ENCODE measurements around the gene PPM1M. TPM values are rescaled to one million over a fixed set of nuclear protein-coding genes. Genes with fewer than 3 reads are reported as not detected.

The PPM1M gene
- polyA plus RNA-seq, 3 donors from 2014 or later = 57.1 to 83.6 (median 66.8) TPM

DNA sequence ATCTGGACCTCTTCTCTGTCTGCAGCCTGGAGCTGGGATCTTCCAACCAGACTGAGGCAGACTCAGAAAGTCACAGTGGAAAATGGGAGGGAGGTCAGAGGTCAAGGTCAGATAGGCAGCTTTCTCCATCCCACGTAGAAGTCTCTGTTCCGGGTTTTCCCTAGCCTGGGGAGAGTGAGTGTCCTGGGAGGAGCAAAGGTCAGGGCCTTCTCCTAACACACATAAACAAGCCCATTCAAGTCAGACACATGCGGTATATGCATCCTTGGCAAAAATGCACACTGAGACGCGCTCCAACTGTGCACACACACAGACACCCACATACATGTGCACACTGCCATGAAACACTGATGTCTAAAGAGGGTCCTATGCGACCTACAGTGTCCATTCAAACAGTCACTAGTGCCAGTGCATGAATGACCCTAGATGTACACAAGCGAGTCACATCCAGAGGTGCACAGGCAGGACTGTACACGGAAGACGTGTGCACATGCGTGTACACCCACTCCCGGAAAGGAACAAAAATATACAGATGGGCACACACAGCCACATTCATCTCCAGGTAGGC is 7.3 kb upstream of the PPM1M start:
- no peaks in the 10 kb centered on the region for H3K9me3 Mint-ChIP-seq
- peak overlapping the region; percentile 90 to 97 (median 94) for H3K27ac Mint-ChIP-seq
- peaks cover 0 to 3% (median 0%) of the 10 kb centered on the region in 3 donors for H3K36me3 Mint-ChIP-seq
- DNase-seq = no peak
- H3K27me3 Mint-ChIP-seq (ENCODE audit: low read depth in 3 of 3) = peaks cover 0 to 8% (median 8%) of the 10 kb centered on the region in 3 donors
- H3K4me3 Mint-ChIP-seq = peak overlapping the region; percentile 94 to 100 (median 98)
- H3K4me1 Mint-ChIP-seq = peaks cover 65 to 83% of the 10 kb centered on the region in 2 donors

DNA sequence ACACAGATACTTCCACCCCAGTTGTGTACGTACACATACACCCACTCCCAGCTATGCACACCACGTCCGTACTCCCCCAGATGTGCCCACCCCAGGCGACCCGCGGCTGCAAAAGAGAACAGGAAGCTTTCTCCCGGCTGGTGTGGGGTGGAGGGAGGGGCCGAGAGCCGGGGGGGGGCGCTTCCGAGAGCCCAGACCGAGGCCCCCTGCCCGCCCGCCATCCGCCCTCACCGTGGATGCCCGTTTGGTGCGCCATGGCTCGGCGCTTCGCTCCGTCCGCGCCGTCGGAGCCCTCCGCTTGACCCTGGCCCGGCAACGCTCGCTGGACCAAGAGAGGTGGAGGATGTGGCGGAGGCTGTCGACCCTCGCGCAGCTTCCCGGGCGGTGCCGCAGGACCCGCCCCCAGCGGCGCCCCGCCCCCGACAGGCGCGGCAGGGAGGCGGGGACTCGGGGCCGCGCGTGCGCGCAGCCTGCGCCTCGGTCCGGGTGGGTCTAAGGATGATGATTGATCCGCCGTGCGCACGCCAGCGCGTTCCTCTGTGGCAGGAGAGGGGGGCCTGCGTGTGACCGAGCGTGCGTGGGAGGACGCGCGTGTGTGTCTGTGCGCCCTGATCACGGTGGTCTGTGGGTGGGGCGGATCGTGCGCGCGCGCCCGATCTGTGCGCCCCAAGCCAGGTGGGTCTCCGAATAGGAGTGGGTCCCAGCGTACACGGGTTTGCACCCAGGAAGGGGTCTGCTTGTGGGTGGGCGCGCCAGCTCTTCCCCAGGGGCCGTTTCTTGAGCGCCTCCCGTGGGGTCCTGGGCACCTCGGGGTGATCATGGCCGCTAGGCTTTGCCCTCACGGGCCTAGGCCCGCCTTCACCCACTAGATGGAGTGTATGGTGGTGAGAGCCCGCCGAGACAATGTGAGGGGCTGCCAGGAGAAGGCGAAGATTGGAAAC is 6.5 kb upstream of the PPM1M start, which contains the start of gene TWF2:
TSS of gene TWF2 (minus strand) at position 398 of the 941 bp plus-strand sequence. CDS start at position 256, 142 bp downstream.
- DNase-seq = peak; percentile 90 to 93 (median 92)
- peaks cover 0 to 3% (median 0%) of the 10 kb centered on the region in 3 donors for H3K36me3 Mint-ChIP-seq
- peak within 1 kb of the TSS; percentile 90 to 97 (median 95) for H3K27ac Mint-ChIP-seq
- peaks cover 0 to 8% (median 8%) of the 10 kb centered on the region in 3 donors for H3K27me3 Mint-ChIP-seq (ENCODE audit: low read depth in 3 of 3)
- peak within 1 kb of the TSS; percentile 94 to 100 (median 98) for H3K4me3 Mint-ChIP-seq
- H3K4me1 Mint-ChIP-seq = peaks cover 68 to 83% of the 10 kb centered on the region in 2 donors
- no peaks in the 10 kb centered on the region for H3K9me3 Mint-ChIP-seq

DNA sequence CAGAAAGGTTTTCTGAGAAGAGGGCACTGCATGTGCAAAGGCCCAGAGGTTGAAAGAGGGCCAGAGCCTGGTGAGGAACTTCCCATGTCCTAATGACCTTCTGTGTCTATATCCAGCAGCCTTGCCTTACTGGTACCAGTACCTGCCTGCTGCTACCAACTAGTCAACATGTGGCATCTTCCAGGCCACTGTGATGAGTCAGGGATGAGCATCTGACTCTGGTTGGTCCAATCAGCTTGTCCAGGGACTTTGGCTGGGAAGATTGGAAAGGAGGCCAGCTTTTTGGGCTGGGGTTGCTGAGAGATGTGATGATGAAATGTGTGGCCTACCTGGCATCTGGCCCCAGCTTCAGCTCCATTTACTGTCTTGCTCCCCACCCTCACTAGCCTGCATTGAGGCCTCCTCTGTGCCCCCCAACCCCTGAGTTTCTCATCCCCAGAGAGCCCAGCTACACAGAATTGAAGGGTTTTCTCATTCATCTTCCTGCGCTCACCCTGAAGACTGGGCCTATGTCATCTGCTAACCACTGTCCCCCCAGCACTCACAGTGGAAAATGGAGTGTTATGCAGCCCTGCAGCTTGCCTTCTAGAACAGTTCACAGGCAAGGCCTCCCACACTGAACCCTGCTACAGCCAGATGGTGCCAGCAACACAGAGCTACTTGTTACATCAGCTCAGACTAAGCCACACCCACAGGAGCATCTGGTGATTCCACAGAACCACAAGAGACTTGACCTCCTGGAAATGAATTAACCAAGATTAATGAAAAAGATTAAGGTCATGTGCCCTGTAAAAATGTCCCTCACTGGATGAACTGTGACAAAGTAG is 5.3 kb upstream of the PPM1M start:
- no peaks in the 10 kb centered on the region for H3K9me3 Mint-ChIP-seq
- H3K36me3 Mint-ChIP-seq = peaks cover 0 to 3% (median 0%) of the 10 kb centered on the region in 3 donors
- no peak for DNase-seq
- H3K27me3 Mint-ChIP-seq (ENCODE audit: low read depth in 3 of 3) = peaks cover 4 to 11% (median 8%) of the 10 kb centered on the region in 3 donors
- peaks cover 72 to 83% of the 10 kb centered on the region in 2 donors for H3K4me1 Mint-ChIP-seq
- H3K4me3 Mint-ChIP-seq = peak overlapping the region; percentile 94 to 100 (median 98)
- peak overlapping the region; percentile 84 to 95 (median 93) for H3K27ac Mint-ChIP-seq

- Mint-ChIP-seq H3K27ac (peak overlapping the region; percentile 84 to 95 (median 93)), H3K9me3 (no peaks in the 10 kb centered on the region), H3K36me3 (peaks cover 0 to 3% (median 0%) of the 10 kb centered on the region in 3 donors), H3K4me1 (peaks cover 66 to 79% of the 10 kb centered on the region in 2 donors), H3K4me3 (peak overlapping the region in 4 of 5 donors; percentile 94 to 100 (median 98)), H3K27me3 (ENCODE audit: low read depth in 3 of 3) (peaks cover 4 to 12% (median 8%) of the 10 kb centered on the region in 3 donors)
- DNase-seq = no peak
Observed at GRCh38 chr3:52240886-52241370, 4.6 kb upstream of the PPM1M start.

DNA sequence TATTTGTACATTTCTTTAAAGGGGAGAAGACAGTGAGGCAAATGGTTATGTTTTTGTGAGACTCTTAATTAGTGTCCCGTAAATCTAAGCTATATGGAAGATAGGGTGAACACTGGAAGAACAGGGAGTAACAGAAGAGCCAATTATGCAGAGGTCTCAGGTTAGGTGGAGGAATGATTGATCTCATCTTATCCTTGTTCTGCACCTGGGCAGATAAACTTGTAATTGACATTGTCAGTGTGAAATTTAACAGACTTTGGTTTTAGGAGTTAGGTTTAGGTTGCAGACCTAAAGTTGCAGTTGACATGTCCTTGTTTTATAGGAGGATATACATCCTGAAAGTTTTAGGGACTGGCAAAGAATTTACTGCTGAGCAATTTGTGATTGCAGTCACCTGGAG is 3.5 kb upstream of the PPM1M start:
- Mint-ChIP-seq H3K27ac (peak overlapping the region in 3 of 6 donors; percentile 19 to 84 (median 83)), H3K4me3 (peak overlapping the region in 1 of 5 donors; percentile 20), H3K4me1 (peaks cover 68 to 79% of the 10 kb centered on the region in 2 donors), H3K9me3 (no peaks in the 10 kb centered on the region), H3K36me3 (peaks cover 0 to 3% (median 0%) of the 10 kb centered on the region in 3 donors), H3K27me3 (ENCODE audit: low read depth in 3 of 3) (peaks cover 4 to 12% (median 10%) of the 10 kb centered on the region in 3 donors)
- DNase-seq = no peak

DNA sequence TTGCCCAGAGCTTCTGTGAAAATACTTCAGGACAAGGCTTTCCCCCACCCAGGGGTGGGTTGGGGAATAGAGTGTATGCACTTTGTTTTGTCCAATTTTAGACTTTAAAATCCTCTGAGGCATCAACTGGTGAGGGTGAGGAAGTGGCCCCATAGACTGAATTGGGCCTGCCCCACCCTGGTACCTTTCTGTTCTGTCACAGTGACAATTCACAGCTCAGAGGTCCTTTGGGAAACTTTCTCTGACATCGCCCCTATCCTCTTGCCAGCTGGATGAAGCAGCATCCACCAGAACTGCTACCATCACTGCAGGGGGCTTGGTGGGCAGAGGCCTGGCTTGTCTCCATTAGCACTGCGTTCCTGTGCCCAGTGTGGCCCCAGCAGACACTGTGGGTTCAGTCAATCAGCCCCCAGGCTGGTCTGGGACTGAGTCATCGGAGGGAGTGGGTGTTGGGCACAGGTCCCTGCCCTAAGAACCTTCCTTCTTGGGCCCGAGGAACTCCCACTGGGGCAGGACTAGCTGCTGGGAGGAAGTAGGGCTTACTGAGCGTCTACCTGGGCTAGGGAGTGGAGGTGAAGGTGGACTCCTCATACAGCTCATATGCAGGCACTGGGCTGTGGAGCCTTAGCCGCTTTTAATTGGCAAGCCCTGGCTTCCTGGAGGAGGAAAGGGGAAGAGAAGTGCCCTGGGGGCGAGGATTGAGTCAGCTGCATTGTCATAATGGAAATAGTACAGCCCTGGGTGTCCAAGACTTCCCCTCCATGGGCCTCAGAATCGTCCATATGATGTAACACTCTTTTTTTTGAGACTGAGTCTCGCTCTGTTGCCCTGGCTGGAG is 1.5 kb upstream of the PPM1M start:
- Mint-ChIP-seq H3K27me3 (ENCODE audit: low read depth in 3 of 3) (peaks cover 4 to 12% (median 7%) of the 10 kb centered on the region in 3 donors), H3K9me3 (no peaks in the 10 kb centered on the region), H3K36me3 (peaks cover 0 to 10% (median 4%) of the 10 kb centered on the region in 3 donors), H3K27ac (peak overlapping the region; percentile 89 to 97 (median 94)), H3K4me3 (peak overlapping the region; percentile 80 to 87 (median 84)), H3K4me1 (peaks cover 71 to 82% of the 10 kb centered on the region in 2 donors)
- DNase-seq = no peak

DNA sequence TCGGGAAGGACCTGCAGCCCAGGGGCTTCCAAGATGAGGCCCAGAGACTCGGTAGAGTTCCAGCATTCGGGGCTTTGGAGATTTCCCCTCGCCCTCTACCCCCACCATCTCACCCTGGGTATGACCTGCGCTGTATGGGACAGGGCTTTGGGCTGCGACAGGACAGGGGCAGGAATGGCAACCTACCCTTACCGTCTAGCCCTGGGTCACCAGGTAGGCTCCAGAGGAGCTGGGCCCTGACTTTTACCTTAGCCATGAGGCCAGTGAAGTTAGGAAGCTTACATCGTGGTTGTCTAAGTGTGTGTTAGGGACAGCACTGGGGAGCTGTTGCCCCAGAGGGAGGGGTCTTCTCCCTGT is 683 bp downstream of the PPM1M start:
- Mint-ChIP-seq H3K27me3 (ENCODE audit: low read depth in 3 of 3) (peaks cover 2 to 8% (median 6%) of the 10 kb centered on the region in 3 donors), H3K4me3 (peak overlapping the region; percentile 76 to 86 (median 84)), H3K4me1 (peaks cover 60 to 75% of the 10 kb centered on the region in 2 donors), H3K9me3 (no peaks in the 10 kb centered on the region), H3K27ac (peak overlapping the region; percentile 92 to 97 (median 94)), H3K36me3 (peaks cover 4 to 21% (median 5%) of the 10 kb centered on the region in 3 donors)
- DNase-seq = no peak

DNA sequence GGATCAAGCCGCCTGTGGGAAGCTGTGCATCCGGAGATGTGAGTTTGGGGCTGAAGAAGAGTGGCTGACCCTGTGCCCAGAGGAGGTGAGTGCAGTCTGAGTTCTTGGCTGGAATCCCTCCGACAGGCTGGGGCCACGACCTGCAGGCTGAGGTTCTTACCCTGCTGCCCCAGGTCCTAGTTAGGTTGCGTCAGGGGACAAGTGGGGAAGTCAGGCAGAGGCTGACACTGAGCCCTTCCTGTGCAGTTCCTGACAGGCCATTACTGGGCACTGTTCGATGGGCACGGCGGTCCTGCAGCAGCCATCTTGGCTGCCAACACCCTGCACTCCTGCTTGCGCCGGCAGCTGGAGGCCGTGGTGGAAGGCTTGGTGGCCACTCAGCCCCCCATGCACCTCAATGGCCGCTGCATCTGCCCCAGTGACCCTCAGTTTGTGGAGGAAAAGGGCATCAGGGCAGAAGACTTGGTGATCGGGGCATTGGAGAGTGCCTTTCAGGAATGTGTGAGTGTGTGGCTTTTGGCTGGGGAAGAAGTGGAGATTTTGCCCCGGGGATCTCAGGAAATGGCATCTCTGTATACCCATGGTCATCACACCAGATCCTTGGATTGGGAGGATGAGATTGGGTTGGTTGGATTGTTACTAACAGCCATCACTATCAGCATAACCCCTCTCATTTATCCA is 1.3 kb downstream of the PPM1M start:
- H3K27ac Mint-ChIP-seq = peak overlapping the region; percentile 92 to 97 (median 94)
- H3K4me1 Mint-ChIP-seq = peaks cover 62 to 75% of the 10 kb centered on the region in 2 donors
- peaks cover 2 to 8% (median 6%) of the 10 kb centered on the region in 3 donors for H3K27me3 Mint-ChIP-seq (ENCODE audit: low read depth in 3 of 3)
- DNase-seq = no peak
- H3K9me3 Mint-ChIP-seq = no peaks in the 10 kb centered on the region
- peaks cover 4 to 21% (median 5%) of the 10 kb centered on the region in 3 donors for H3K36me3 Mint-ChIP-seq
- peak overlapping the region; percentile 76 to 86 (median 84) for H3K4me3 Mint-ChIP-seq

DNA sequence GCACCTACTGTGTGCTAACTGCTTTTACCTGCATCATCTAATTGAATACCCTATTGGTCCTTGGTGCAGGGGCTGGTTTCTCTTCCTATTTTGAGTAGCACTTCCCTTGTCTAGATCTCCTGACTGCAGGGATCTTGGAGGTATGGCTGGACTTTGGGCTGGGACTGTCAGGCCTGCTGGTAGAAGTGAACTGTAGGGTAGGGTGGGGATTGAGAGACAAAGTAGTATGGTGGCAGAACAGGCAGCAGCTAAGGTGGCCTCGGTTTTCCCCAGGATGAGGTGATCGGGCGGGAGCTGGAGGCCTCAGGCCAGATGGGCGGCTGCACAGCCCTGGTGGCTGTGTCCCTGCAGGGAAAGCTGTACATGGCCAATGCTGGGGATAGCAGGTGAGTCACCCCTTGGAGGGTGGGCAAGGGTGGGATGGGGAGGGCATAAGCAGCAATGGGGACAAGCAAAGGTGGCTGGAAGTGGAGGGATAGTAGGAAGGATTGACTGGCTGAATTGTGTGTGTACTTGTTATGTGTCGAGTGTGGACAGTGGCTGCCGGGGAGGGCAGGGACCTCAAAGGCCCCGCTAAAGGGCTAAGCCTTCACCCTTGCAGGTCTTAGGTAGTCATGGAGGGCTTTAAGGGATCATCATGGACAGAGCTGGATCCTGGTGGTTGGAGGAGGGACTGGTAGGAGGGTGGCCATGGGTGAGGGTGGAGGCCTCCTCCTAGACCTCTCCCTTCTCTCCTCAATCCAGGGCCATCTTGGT is 2.0 kb downstream of the PPM1M start:
- Mint-ChIP-seq H3K4me1 (peaks cover 69 to 78% of the 10 kb centered on the region in 2 donors), H3K36me3 (peaks cover 4 to 21% (median 5%) of the 10 kb centered on the region in 3 donors), H3K27ac (peak overlapping the region; percentile 92 to 97 (median 94)), H3K4me3 (peak overlapping the region; percentile 76 to 86 (median 84)), H3K9me3 (no peaks in the 10 kb centered on the region), H3K27me3 (ENCODE audit: low read depth in 3 of 3) (peaks cover 2 to 8% (median 6%) of the 10 kb centered on the region in 3 donors)
- no peak for DNase-seq

DNA sequence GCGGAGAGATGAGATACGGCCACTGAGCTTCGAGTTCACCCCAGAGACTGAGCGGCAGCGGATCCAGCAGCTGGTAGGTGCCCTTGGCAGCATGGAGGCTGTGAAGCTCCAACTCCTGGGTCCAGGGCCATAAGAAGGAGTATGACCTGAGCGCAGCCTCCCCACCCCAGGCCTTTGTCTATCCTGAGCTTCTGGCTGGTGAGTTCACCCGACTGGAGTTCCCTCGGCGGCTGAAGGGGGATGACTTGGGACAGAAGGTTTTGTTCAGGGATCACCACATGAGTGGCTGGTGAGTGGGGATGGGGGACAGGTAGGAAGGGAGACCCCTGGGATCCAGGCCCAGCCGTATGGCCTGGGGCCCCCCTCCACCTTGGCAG is 2.6 kb downstream of the PPM1M start:
- Mint-ChIP-seq H3K27ac (peak overlapping the region; percentile 88 to 97 (median 92)), H3K27me3 (ENCODE audit: low read depth in 3 of 3) (peaks cover 4 to 11% (median 7%) of the 10 kb centered on the region in 3 donors), H3K36me3 (peaks cover 7 to 24% (median 8%) of the 10 kb centered on the region in 3 donors), H3K4me1 (peaks cover 73 to 81% of the 10 kb centered on the region in 2 donors), H3K4me3 (peak overlapping the region in 1 of 5 donors; percentile 84), H3K9me3 (no peaks in the 10 kb centered on the region)
- no peak for DNase-seq

All from immature natural killer cell (primary cell).